ENCODE data around the gene SPATA22.

DNA sequence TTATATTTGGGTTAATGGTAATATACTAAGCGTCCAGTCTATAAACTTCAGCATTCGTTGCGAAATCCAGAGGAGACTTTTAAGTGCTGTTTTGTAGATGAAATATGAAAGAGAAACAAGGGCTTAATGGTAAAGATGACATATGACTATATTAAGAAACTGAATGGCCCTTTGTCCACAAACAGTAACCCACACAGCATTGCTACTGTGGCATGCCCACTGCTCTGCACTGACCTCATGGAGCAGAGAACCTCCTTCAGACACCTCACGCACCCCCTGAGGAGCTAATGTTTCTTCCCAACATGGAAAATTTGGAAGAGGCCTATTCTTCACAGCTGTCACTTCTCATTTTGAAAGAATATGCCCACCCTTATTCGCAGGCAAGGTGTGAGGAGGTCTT, 30.8 kb upstream of the SPATA22 start:
- TF ChIP-seq POLR2AphosphoS5 (IDR thresholded peaks at IDR 0.05; ENCODE audit: low read depth, low read length) (no peak), SIN3A (IDR thresholded peaks at IDR 0.05; ENCODE audit: borderline replicate concordance, insufficient read depth, low read length) (no peak)
- TF ChIP-seq, protein P1, sequence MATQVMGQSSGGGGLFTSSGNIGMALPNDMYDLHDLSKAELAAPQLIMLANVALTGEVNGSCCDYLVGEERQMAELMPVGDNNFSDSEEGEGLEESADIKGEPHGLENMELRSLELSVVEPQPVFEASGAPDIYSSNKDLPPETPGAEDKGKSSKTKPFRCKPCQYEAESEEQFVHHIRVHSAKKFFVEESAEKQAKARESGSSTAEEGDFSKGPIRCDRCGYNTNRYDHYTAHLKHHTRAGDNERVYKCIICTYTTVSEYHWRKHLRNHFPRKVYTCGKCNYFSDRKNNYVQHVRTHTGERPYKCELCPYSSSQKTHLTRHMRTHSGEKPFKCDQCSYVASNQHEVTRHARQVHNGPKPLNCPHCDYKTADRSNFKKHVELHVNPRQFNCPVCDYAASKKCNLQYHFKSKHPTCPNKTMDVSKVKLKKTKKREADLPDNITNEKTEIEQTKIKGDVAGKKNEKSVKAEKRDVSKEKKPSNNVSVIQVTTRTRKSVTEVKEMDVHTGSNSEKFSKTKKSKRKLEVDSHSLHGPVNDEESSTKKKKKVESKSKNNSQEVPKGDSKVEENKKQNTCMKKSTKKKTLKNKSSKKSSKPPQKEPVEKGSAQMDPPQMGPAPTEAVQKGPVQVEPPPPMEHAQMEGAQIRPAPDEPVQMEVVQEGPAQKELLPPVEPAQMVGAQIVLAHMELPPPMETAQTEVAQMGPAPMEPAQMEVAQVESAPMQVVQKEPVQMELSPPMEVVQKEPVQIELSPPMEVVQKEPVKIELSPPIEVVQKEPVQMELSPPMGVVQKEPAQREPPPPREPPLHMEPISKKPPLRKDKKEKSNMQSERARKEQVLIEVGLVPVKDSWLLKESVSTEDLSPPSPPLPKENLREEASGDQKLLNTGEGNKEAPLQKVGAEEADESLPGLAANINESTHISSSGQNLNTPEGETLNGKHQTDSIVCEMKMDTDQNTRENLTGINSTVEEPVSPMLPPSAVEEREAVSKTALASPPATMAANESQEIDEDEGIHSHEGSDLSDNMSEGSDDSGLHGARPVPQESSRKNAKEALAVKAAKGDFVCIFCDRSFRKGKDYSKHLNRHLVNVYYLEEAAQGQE (IDR thresholded peaks at IDR 0.05; ENCODE audit: insufficient read depth in 1 of 2, low read depth in 2 of 2, low read length in 2 of 2) = no peak

All from PFSK-1 (cell line).